Measurements from ENCODE around the gene CEACAM5. TPM values are rescaled to one million over a fixed set of nuclear protein-coding genes. Genes with fewer than 3 reads are reported as not detected.
"Not testable (repeated sequence)": the region's sequence is repeated elsewhere in the genome, so short reads cannot be mapped to it uniquely, and the experiment has no call there.

The CEACAM5 gene
- total RNA-seq, 4 donors from 2014 or later = not detected

GRCh38 chr19:41755328-41755913 lies 47.0 kb downstream of the CEACAM5 start, which contains the start of gene CEACAM6:
CEACAM6 (plus strand) TSS chr19:41755530; CDS start chr19:41755639, 109 bp downstream.
- H3K4me1 ChIP-seq = no peaks in the 10 kb centered on the region
- H3K27me3 ChIP-seq = peaks cover 0 to 12% of the 10 kb centered on the region in 2 donors
- no peaks in the 10 kb centered on the region for H3K9me3 ChIP-seq
- DNase-seq (ENCODE audit: low spot score in 2 of 2) = no peak
- H3K27ac ChIP-seq = no peak within 1 kb of the TSS
- H3K36me3 ChIP-seq = no peaks in the 10 kb centered on the region
- TF ChIP-seq POLR2A (IDR thresholded peaks at IDR 0.05) = no peak
- TF ChIP-seq CTCF (IDR thresholded peaks at IDR 0.05) = no peak
- TF ChIP-seq EP300 (IDR thresholded peaks at IDR 0.05) = no peak
- 25 to 35% methylated on average over 3 of the region's 3 CpGs for WGBS, 2 donors
- H3K4me3 ChIP-seq = no peak within 1 kb of the TSS

DNA sequence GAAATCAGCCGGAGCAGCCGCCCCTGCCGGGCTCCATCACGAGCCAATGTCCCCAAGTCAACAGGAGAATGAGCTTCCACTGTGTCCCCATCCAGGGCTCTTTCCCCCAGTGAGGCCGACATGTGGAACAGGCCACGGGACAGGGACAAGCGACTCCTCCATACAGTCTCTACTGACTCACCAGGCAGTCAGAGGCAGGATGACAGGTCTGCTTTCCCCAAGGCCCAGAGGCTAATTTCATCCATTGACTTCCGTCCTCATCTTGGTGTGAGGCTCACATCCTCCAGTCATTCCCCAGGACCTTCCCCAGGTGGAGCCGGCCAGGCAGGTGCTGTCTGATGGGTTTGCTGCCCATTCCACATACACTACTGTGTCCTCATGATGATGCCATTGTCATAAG lies 50.4 kb downstream of the CEACAM5 start:
- Histone ChIP-seq H3K9me3 (no peaks in the 10 kb centered on the region), H3K27me3 (peaks cover 0 to 3% of the 10 kb centered on the region in 2 donors), H3K36me3 (no peaks in the 10 kb centered on the region), H3K4me3 (no peak overlapping the region), H3K27ac (no peak overlapping the region), H3K4me1 (no peaks in the 10 kb centered on the region)
- DNase-seq (ENCODE audit: low spot score in 2 of 2) = no peak
- WGBS, 2 donors = 71 to 79% methylated on average over 9 of the region's 9 CpGs
- TF ChIP-seq CTCF (IDR thresholded peaks at IDR 0.05) (no peak), POLR2A (IDR thresholded peaks at IDR 0.05) (no peak), EP300 (IDR thresholded peaks at IDR 0.05) (no peak)

DNA sequence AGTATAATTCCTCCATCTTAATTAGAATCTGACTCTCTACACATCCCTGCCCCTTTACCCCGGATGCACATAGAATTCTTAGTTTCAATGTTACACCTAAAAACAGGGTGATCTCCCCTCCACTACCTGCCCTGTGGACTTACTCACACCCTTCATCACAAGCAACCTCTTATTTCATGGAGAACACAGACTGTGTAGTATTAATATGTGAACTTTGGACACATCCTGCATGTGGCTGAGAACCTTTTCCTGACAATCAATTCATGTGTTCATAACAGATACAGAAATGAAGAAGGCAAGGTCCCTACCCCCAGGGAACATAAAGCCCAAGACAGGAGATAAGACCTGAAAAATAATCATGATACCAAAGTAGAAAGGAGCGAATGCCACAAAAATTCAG lies 58.7 kb downstream of the CEACAM5 start:
- Histone ChIP-seq H3K27ac (no peak overlapping the region), H3K9me3 (no peaks in the 10 kb centered on the region), H3K36me3 (no peaks in the 10 kb centered on the region), H3K4me3 (no peak overlapping the region), H3K4me1 (no peaks in the 10 kb centered on the region), H3K27me3 (no peaks in the 10 kb centered on the region)
- 66 to 94% methylated on average over 2 of the region's 2 CpGs for WGBS, 2 donors
- DNase-seq (ENCODE audit: low spot score in 2 of 2) = no peak
- TF ChIP-seq POLR2A (IDR thresholded peaks at IDR 0.05) (no peak), CTCF (IDR thresholded peaks at IDR 0.05) (no peak), EP300 (IDR thresholded peaks at IDR 0.05) (no peak)

DNA sequence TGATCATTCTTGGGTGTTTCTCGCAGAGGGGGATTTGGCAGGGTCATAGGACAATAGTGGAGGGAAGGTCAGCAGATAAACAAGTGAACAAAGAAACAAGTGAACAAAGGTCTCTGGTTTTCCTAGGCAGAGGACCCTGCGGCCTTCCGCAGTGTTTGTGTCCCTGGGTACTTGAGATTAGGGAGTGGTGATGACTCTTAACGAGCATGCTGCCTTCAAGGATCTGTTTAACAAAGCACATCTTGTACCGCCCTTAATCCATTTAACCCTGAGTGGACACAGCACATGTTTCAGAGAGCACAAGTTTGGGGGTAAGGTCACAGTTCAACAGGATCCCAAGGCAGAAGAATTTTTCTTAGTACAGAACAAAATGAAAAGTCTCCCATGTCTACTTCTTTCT lies 59.7 kb downstream of the CEACAM5 start:
- not testable (repeated sequence) for H3K27ac ChIP-seq; H3K27me3 ChIP-seq; H3K36me3 ChIP-seq; H3K9me3 ChIP-seq; DNase-seq (ENCODE audit: low spot score in 2 of 2); H3K4me3 ChIP-seq; H3K4me1 ChIP-seq
- 20 to 29% methylated on average over 5 of the region's 5 CpGs for WGBS, 2 donors

DNA sequence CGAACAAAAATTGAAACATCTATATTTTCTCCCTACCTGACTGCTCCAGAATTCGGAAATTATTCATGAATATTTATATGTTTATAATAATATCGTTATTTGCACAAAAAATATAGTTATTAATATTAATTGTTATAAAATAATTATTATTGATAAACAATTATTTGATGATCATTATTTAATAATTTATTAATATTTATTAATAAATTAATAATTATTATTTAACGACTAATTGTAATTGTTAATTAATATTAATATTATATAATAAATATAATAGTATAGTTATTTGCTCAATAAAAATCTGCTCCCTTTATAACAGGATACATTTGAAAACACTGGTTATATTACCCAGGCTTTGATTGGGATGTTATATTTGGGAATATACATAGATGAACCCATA lies 61.2 kb downstream of the CEACAM5 start:
- 90 to 95% methylated on average over 4 of the region's 4 CpGs for WGBS, 2 donors
- H3K4me3 ChIP-seq = no peak overlapping the region
- no peaks in the 10 kb centered on the region for H3K36me3 ChIP-seq

More for the DNA sequence above, 61.2 kb downstream of the CEACAM5 start:
- Histone ChIP-seq H3K27me3 (no peaks in the 10 kb centered on the region), H3K27ac (no peak overlapping the region), H3K4me1 (no peaks in the 10 kb centered on the region), H3K9me3 (no peaks in the 10 kb centered on the region)
- TF ChIP-seq CTCF (IDR thresholded peaks at IDR 0.05) = no peak
- no peak for TF ChIP-seq EP300 (IDR thresholded peaks at IDR 0.05)
- no peak for DNase-seq (ENCODE audit: low spot score in 2 of 2)
